HCT116 (cell line): ENCODE data around the gene HCFC1. TPM values are rescaled to one million over a fixed set of nuclear protein-coding genes. Genes with fewer than 3 reads are reported as not detected.

Experiments
- ATAC-seq: fragments of 200-7000 bp; cut with Tn5 transposase; 2 replicates; pipeline ENCODE4 v1.9.1; 2020; ENCODE audit warnings: mild to moderate bottlenecking, moderate library complexity
- BruUV-seq: library from RNA; stranded (reverse); fragments of 400-500 nt; replicated peaks from 2 replicates; lab custom pipeline; 2021; lab: Mats Ljungman, UMichigan
- CTCF ChIA-PET: fragments of 300-600 bp; sonication (Branson Sonifier 250); formaldehyde crosslinking; loops from one replicate; lab custom pipeline; 2021; ENCODE audit warnings: antibody characterized with exemption; lab: Charles Lee
- POLR2A ChIA-PET: fragments of 300-600, 350-600 bp; sonication (Branson Sonifier 250); formaldehyde crosslinking; loops from one replicate; lab custom pipeline; 2021; ENCODE audit warnings: antibody characterized with exemption; lab: Charles Lee
- RAD21 ChIA-PET, 2 experiments: fragments of 300-600 bp; sonication (Branson Sonifier 250); formaldehyde crosslinking; loops; one replicate each; lab custom pipeline; 2023; ENCODE audit warnings: low total read pairs in 2 of 2; ENCODE audit not compliant: uncharacterized antibody in 2 of 2, unreplicated experiment in 2 of 2, low non-redundant PET in 1 of 2; lab: Charles Lee
- DNase-seq: peaks from one replicate; pipeline ENCODE4 v3.0.0-alpha.2; 2010; ENCODE audit warnings: low read depth, low spot score
- H2AFZ ChIP-seq: fragments of 200-600 bp; shearing (Covaris generic), sonication (generic); 2 replicates; pipeline ENCODE4 v1.6.1; 2017; ENCODE audit warnings: low read depth, mixed run types, mixed read lengths, antibody characterized with exemption, low read length; ENCODE audit not compliant: poor library complexity, severe bottlenecking
- H3K27ac ChIP-seq: 2 replicates; pipeline ENCODE4 v1.5.1; 2012; ENCODE audit warnings: low read depth, low read length
- H3K27me3 ChIP-seq: fragments of 200-600 bp; sonication (generic); 2 replicates; pipeline ENCODE4 v1.6.1; 2016; ENCODE audit warnings: mixed run types, low read length, mixed read lengths; ENCODE audit not compliant: insufficient read depth
- H3K36me3 ChIP-seq, 2 experiments: fragments of 200-500 bp in 1 of 2; fragments of 200-600 bp in 1 of 2; sonication (Bioruptor generic) in 1 of 2; sonication (generic) in 1 of 2; 2 replicates each; pipeline versions ENCODE4 v1.5.1 to v1.6.1; 2014 to 2016; ENCODE audit warnings: low read length in 2 of 2, inconsistent platforms in 1 of 2, mixed read lengths in 1 of 2, mixed run types in 1 of 2; ENCODE audit not compliant: insufficient read depth in 2 of 2, control insufficient read depth in 1 of 2
- H3K4me1 ChIP-seq, 2 experiments: fragments of 200-600 bp in 1 of 2; sonication (generic) in 1 of 2; 2 replicates each; pipeline versions ENCODE4 v1.5.1 to v1.6.1; 2012 to 2017; ENCODE audit warnings: low read length in 2 of 2, inconsistent platforms in 1 of 2, mild to moderate bottlenecking in 1 of 2, mixed read lengths in 1 of 2, mixed run types in 1 of 2, moderate library complexity in 1 of 2; ENCODE audit not compliant: insufficient read depth in 2 of 2, control insufficient read depth in 1 of 2
- H3K4me2 ChIP-seq: fragments of 200-600 bp; sonication (generic); 2 replicates; pipeline ENCODE4 v1.6.1; 2017; ENCODE audit warnings: mixed run types, low read length, mixed read lengths
- H3K4me3 ChIP-seq, 2 experiments: fragments of 200-600 bp in 1 of 2; sonication (generic) in 1 of 2; replicated peaks in 1 of 2; 2 replicates each; pipeline ENCODE4 v1.5.1; 2011 to 2016; ENCODE audit warnings: low read length in 2 of 2, control low read depth in 1 of 2, low read depth in 1 of 2, mild to moderate bottlenecking in 1 of 2, mixed read lengths in 1 of 2, mixed run types in 1 of 2
- H3K79me2 ChIP-seq: fragments of 200-600 bp; sonication (generic); 2 replicates; pipeline ENCODE4 v1.6.1; 2017; ENCODE audit warnings: mild to moderate bottlenecking, mixed run types, low read length, moderate library complexity, mixed read lengths; ENCODE audit not compliant: insufficient read depth
- H3K9ac ChIP-seq: fragments of 200-600 bp; sonication (generic); 2 replicates; pipeline ENCODE4 v1.6.1; 2016; ENCODE audit warnings: low read length, mixed read lengths
- H3K9me2 ChIP-seq: fragments of 200-600 bp; sonication (generic), shearing (Covaris generic); 2 replicates; pipeline ENCODE4 v1.6.1; 2017; ENCODE audit warnings: mixed run types, mild to moderate bottlenecking, moderate library complexity; ENCODE audit not compliant: insufficient read depth
- H3K9me3 ChIP-seq, 2 experiments: fragments of 200-500 bp in 1 of 2; fragments of 200-600 bp in 1 of 2; sonication (Bioruptor generic) in 1 of 2; sonication (generic) in 1 of 2; 2 replicates each; pipeline ENCODE4 v1.6.1; 2014 to 2017; ENCODE audit warnings: low read length in 2 of 2, mixed read lengths in 2 of 2, inconsistent platforms in 1 of 2, low read depth in 1 of 2, mild to moderate bottlenecking in 1 of 2, mixed run types in 1 of 2, moderate library complexity in 1 of 2; ENCODE audit not compliant: control insufficient read depth in 1 of 2, insufficient read depth in 1 of 2
- H4K20me1 ChIP-seq: fragments of 200-600 bp; sonication (generic), shearing (Covaris generic); 2 replicates; pipeline ENCODE4 v1.6.1; 2017; ENCODE audit warnings: mixed run types, mild to moderate bottlenecking, moderate library complexity; ENCODE audit not compliant: insufficient read depth
- ATF3 ChIP-seq: IDR thresholded peaks from 2 replicates; pipeline ENCODE4 v1.6.1; 2012
- CBX3 ChIP-seq: IDR thresholded peaks from 2 replicates; pipeline ENCODE4 v1.6.1; 2012; ENCODE audit warnings: low read depth
- CEBPB ChIP-seq: IDR thresholded peaks from 2 replicates; pipeline ENCODE4 v1.6.1; 2012; ENCODE audit warnings: low read depth
- CTCF ChIP-seq, 3 experiments: fragments of 200-600 bp in 1 of 3; sonication (generic) in 1 of 3; IDR thresholded peaks in 2 of 3; conservative IDR thresholded peaks in 1 of 3; 2 replicates each; pipeline ENCODE4 v1.5.1; 2012 to 2017; ENCODE audit warnings: low read depth in 2 of 3, low read length in 2 of 3, antibody characterized with exemption in 1 of 3, borderline replicate concordance in 1 of 3, control low read depth in 1 of 3, mild to moderate bottlenecking in 1 of 3, mixed read lengths in 1 of 3, mixed run types in 1 of 3, moderate library complexity in 1 of 3; ENCODE audit not compliant: insufficient read depth in 1 of 3
- EGR1 ChIP-seq: IDR thresholded peaks from 2 replicates; pipeline ENCODE4 v1.6.1; 2012; ENCODE audit warnings: low read depth
- ELF1 ChIP-seq: IDR thresholded peaks from 2 replicates; pipeline ENCODE4 v1.6.1; 2012; ENCODE audit warnings: low read depth, borderline replicate concordance
- EZH2phosphoT487 ChIP-seq: fragments of 200-600 bp; IDR thresholded peaks from 2 replicates; pipeline ENCODE4 v1.6.1; 2018; ENCODE audit warnings: antibody characterized with exemption, borderline replicate concordance
- FOSL1 ChIP-seq: IDR thresholded peaks from 2 replicates; pipeline ENCODE4 v1.6.1; 2012; ENCODE audit warnings: low read depth
- JUND ChIP-seq: IDR thresholded peaks from 2 replicates; pipeline ENCODE4 v1.6.1; 2012
- POLR2AphosphoS5 ChIP-seq: IDR thresholded peaks from 2 replicates; pipeline ENCODE4 v1.6.1; 2011; ENCODE audit warnings: mild to moderate bottlenecking, low read depth, low read length, moderate library complexity
- RAD21 ChIP-seq: IDR thresholded peaks from 2 replicates; pipeline ENCODE4 v1.6.1; 2012; ENCODE audit warnings: low read depth, mild to moderate bottlenecking
- REST ChIP-seq: IDR thresholded peaks from 2 replicates; pipeline ENCODE4 v1.6.1; 2012; ENCODE audit warnings: low read depth
- SIN3A ChIP-seq: IDR thresholded peaks from 2 replicates; pipeline ENCODE4 v1.6.1; 2012; ENCODE audit warnings: low read depth
- SP1 ChIP-seq: IDR thresholded peaks from 2 replicates; pipeline ENCODE4 v1.6.1; 2012; ENCODE audit warnings: low read depth
- SRF ChIP-seq: IDR thresholded peaks from 2 replicates; pipeline ENCODE4 v1.6.1; 2012; ENCODE audit warnings: low read depth
- YY1 ChIP-seq: IDR thresholded peaks from 2 replicates; pipeline ENCODE4 v1.6.1; 2011; ENCODE audit warnings: low read length, low read depth, moderate library complexity, mild to moderate bottlenecking; ENCODE audit not compliant: insufficient replicate concordance; ENCODE audit errors: extremely low read depth
- ZBTB33 ChIP-seq: IDR thresholded peaks from 2 replicates; pipeline ENCODE4 v1.6.1; 2011; ENCODE audit warnings: mild to moderate bottlenecking, low read length, moderate library complexity; ENCODE audit not compliant: insufficient replicate concordance; ENCODE audit errors: extremely low read depth
- ZFX ChIP-seq: fragments of 450-650 bp; IDR thresholded peaks from 2 replicates; pipeline ENCODE4 v1.6.1; 2017
- ZNF274 ChIP-seq: fragments of 200-500 bp; sonication (Bioruptor generic); IDR thresholded peaks from 2 replicates; pipeline ENCODE4 v1.6.1; 2014; ENCODE audit warnings: mild to moderate bottlenecking, low read depth, low read length, inconsistent platforms
- intact Hi-C: fragments of 100-400 bp; cut with micrococcal nuclease; formaldehyde crosslinking; loops from 2 replicates; pipeline ENCODE4 v1.10.0; 2022
- total RNA-seq: library from RNA; stranded (reverse); gene quantifications from one replicate; pipeline ENCODE4 v1.2.1, GENCODE V29; 2021; ENCODE audit not compliant: unreplicated experiment

The HCFC1 gene
- total RNA-seq, 1 experiment from 2014 or later = 72.8 TPM

GRCh38 chrX:153903238-153903980 lies 68.2 kb downstream of the HCFC1 start:
- no TSS peak for BruUV-seq
- TF ChIP-seq JUND (no peak), SRF (no peak), EGR1 (no peak), ZFX (no peak), POLR2AphosphoS5 (no peak), RAD21 (no peak), SP1 (no peak), REST (no peak), ELF1 (no peak), FOSL1 (no peak), ZBTB33 (no peak), CBX3 (no peak), ATF3 (no peak), SIN3A (no peak), CTCF (IDR thresholded peaks at IDR 0.05 in 2 of 3, conservative IDR thresholded peaks at IDR 0.05 in 1 of 3; ENCODE audit: borderline replicate concordance in 1 of 3, insufficient read depth in 1 of 3, low read depth in 2 of 3, low read length in 2 of 3) (no peak), YY1 (no peak), EZH2phosphoT487 (no peak), ZNF274 (no peak), CEBPB (no peak)
- ChIA-PET POLR2A (no interaction called here), CTCF (no interaction called here), RAD21 (no interaction called here)
- Histone ChIP-seq H3K9me3 (no peaks in the 10 kb centered on the region), H3K4me2 (no peak overlapping the region), H3K9me2 (no peaks in the 10 kb centered on the region), H3K27ac (no peak overlapping the region), H3K4me1 (peaks cover 6 to 23% of the 10 kb centered on the region in 2 experiments; a peak in 2 of 4 replicates), H2AFZ (no peak overlapping the region), H4K20me1 (no peaks in the 10 kb centered on the region), H3K4me3 (no peak overlapping the region), H3K9ac (no peak overlapping the region), H3K27me3 (no peaks in the 10 kb centered on the region), H3K79me2 (no peaks in the 10 kb centered on the region), H3K36me3 (no peaks in the 10 kb centered on the region)
- DNase-seq = no peak
- intact Hi-C loops = no loop called here
- no peak for ATAC-seq
